Measurements from ENCODE around the gene FAHD2B.
"Not testable (repeated sequence)": the region's sequence is repeated elsewhere in the genome, so short reads cannot be mapped to it uniquely, and the experiment has no call there.

The FAHD2B gene

GRCh38 chr2:97094772-97095611 is at the start of gene FAHD2B:
Gene FAHD2B, minus strand, starts transcription at chr2:97094882. Its CDS starts 3,176 bp downstream, at chr2:97091706.
- DNase-seq (ENCODE audit: low read depth in 2 of 3, low spot score in 2 of 3), result peak; percentile 53 to 66 (median 57)

GRCh38 chr2:97144016-97144415 is 49.3 kb upstream of the FAHD2B start:
- DNase-seq (ENCODE audit: low read depth in 2 of 3, low spot score in 2 of 3), result not testable (repeated sequence)

DNA sequence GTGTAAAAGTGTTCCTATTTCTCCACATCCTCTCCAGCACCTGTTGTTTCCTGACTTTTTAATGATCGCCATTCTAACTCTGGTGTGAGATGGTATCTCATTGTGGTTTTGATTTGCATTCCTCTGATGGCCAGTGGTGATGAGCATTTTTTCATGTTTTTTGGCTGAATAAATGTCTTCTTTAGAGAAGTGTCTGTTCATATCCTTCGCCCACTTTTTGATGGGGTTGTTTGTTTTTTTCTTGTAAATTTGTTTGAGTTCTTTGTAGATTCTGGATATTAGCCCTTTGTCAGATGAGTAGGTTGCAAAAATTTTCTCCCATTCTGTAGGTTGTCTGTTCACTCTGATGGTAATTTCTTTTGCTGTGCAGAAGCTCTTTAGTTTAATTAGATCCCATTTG is 34.4 kb upstream of the FAHD2B start:
- DNase-seq (ENCODE audit: low read depth in 2 of 3, low spot score in 2 of 3), result not testable (repeated sequence)

GRCh38 chr2:97113882-97114255 is 19.2 kb upstream of the FAHD2B start:
- not testable (repeated sequence) for DNase-seq (ENCODE audit: low read depth in 2 of 3, low spot score in 2 of 3)

DNA sequence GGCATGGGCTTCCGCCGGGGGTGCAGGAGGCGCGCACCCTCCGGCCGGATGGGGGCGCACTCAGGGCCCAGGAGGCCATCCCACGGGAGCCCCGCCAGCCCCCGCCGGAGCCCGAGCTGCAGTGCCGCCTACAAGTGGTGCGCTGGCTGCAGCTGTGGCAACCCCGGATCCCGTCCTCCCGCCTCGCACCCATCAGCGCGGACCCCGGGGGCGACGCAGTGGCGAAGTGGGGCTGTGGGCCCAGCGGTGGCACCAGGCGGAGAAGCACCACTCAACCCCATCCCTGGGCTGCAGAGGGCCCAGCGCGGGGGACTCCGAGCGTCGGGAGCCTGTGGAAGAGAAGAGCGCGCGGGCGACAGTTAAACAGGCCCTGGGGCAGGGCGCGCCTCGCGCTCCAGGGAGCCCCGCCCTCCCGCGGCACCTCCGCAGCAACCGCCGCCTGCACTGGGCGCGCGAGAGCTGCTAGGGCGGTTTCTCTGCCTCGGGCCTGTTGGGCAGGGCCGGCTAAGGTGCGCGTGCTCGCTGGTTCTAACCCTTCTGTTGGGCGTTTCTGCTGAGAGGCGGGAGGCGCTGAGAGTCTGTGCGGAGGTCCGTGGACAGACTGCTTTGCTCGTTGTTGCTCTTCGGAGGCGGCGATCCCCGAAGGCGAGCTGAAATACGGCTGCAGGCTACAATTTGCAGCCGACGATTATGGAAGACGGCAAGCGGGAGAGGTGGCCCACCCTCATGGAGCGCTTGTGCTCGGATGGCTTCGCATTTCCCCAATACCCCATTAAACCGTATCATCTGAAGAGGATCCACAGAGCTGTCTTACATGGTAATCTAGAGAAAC is 18.6 kb upstream of the FAHD2B start, which contains the start of gene ANKRD36:
ANKRD36 (plus strand) TSS at position 104 of the 832 bp plus-strand sequence; CDS start at position 691, 587 bp downstream.
- DNase-seq (ENCODE audit: low read depth in 2 of 3, low spot score in 2 of 3), result peak; percentile 55 to 82 (median 79)

DNA sequence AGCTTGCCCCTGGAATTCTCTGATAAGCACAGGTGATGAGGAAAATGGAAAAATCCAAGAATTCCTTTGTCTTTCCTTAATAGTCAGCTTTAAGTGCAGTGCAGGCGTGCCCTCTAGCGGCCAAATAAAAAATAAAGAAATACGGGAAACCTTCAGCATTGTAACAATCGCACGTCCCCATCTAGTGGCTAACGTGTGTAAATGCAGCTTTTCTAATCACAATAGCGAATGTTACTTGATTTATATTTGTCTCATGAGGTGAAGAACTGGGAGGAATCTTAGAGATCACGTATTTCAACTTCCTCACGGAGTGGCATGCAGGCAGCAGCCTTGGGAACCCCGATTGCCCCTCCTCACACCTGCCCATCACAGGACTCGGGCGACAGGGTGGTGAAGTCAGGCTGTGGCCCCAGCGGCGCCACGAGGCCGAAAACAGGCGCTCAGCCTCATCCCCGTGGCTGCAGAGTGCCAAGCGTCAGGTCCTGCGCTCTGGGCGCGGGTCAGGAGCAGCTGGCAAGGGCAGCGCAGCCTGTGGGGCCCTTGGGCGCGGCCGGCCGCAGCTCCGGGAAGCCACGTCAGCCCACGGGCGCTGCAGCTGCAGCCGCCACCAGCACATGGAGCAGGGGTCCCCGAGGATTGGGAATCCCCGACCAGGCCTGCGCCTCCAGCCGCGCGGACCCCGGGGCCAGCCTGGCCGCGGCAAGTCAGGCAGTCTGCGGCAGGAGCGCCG is 17.8 kb upstream of the FAHD2B start:
- peak; percentile 27 to 40 (median 27) for DNase-seq (ENCODE audit: low read depth in 2 of 3, low spot score in 2 of 3)

GRCh38 chr2:97111246-97111645 is 16.6 kb upstream of the FAHD2B start:
- not testable (repeated sequence) for DNase-seq (ENCODE audit: low read depth in 2 of 3, low spot score in 2 of 3)

GRCh38 chr2:97106878-97107277 is 12.2 kb upstream of the FAHD2B start:
- DNase-seq (ENCODE audit: low read depth in 2 of 3, low spot score in 2 of 3), result not testable (repeated sequence)

DNA sequence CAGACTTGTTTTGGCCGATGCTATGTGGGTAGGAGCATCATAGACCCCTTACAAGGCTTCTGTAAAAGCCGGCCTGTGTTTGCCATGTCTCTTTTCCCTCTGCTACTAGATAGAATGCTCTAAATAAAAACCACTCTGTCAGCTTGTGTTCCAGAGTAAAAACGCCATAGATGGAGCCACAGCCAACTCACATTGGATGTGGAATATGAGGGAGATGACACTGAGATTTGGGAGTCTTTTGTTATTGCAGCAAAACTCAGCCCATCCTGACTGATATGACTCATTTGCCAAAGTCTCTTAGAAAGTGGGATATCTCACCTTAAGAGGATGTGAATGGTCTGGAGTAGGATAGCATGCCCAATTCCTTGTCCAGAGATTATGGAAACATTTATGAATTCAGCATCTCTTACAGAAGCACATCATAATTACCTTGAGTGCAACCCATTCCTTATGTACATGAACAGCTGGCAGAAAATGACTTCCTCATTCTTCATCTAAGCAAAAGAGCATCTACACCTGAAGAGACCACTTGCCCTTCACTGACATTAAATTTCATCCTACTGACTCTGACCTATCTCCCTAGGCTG is 4.2 kb upstream of the FAHD2B start:
- DNase-seq (ENCODE audit: low read depth in 2 of 3, low spot score in 2 of 3), result not testable (repeated sequence)

GRCh38 chr2:97095661-97096060 is 979 bp upstream of the FAHD2B start:
- DNase-seq (ENCODE audit: low read depth in 2 of 3, low spot score in 2 of 3), result no peak

GRCh38 chr2:97093983-97094771 is 505 bp downstream of the FAHD2B start:
- DNase-seq (ENCODE audit: low read depth in 2 of 3, low spot score in 2 of 3), result not testable (repeated sequence)

DNA sequence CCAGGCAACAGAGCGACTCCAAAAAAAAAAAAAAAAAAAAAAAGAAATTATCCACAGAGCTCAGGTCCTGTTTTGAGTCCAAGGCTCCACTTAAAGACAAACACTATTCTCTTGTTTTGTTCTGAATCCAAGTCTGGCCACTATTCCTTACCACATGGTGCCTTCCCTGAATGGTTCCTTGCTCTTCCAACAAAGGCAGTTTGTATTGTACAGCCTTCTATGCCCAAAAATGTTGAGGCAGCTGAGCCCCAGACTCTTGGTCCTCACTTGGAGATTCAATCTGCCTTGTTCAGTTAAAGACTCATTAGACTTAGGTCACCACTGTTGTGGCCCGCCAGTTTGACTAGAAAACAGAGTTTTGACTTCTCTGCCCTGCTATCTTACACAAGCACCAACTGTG is 1.7 kb downstream of the FAHD2B start:
- DNase-seq (ENCODE audit: low read depth in 2 of 3, low spot score in 2 of 3), result not testable (repeated sequence)

DNA sequence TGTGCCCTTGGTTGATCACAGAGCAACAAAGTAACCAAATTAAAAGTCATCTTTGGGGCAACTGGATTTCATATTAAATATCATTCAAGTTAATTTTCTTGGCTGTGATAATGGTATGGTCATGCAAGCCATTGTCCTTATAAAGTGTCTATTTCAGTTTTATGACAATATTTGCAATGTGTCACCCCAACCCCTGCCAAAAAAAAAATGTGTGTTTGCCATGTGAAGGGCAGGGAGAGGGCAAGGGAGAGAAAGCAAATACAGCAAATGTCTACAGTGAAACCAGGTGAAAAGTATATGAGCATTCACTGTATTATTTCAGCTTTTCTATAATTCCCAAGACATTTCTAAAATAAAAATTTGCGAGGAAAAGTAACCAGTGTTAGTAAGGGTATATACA is 6.0 kb downstream of the FAHD2B start:
- DNase-seq (ENCODE audit: low read depth in 2 of 3, low spot score in 2 of 3), result not testable (repeated sequence)

- not testable (repeated sequence) for DNase-seq (ENCODE audit: low read depth in 2 of 3, low spot score in 2 of 3)
Measured at GRCh38 chr2:97085093-97085492, 9.6 kb downstream of the FAHD2B start.

- not testable (repeated sequence) for DNase-seq (ENCODE audit: low read depth in 2 of 3, low spot score in 2 of 3)
Measured at GRCh38 chr2:97083516-97083915, 11.2 kb downstream of the FAHD2B start.

DNA sequence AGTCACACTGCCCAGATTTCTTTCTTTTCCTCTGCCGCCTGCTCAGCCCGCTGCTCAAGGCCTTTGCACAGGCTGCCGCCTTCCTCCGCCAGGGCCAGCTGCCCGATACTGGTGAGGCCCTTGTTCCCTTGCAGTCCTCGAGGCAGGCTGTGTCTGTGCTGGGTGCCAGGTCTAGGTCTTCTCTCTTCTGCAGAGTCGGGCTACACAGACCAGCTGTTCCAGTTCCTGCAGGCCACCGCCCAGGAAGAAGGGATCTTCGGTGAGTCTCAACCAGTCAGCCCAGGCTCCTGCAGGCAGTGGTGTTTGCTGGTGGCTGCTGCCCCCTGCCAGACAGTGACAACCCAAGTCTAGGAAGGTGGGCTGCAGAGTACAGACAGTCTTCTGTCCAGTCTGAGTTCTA is 12.5 kb downstream of the FAHD2B start:
- not testable (repeated sequence) for DNase-seq (ENCODE audit: low read depth in 2 of 3, low spot score in 2 of 3)

- not testable (repeated sequence) for DNase-seq (ENCODE audit: low read depth in 2 of 3, low spot score in 2 of 3)
Measured at GRCh38 chr2:97080855-97081254, 13.8 kb downstream of the FAHD2B start.

DNA sequence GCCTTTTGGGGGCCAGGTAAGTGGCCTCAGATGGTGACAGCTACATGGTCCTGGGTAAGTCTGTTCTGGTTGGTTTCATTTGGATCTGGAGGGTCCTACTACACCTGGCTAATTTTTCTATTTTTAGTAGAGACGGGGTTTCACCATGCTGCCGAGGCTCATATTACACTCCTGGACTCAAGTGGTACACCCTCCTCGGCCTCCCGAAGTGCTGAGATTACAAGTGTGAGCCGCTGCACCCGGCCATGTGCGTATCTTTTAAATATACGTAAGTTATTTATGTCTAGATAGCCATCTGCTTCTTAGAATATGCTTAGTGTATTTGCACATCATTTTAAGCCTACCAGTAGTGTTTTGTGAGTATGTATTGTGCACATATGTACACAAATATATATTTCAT is 17.5 kb downstream of the FAHD2B start:
- not testable (repeated sequence) for DNase-seq (ENCODE audit: low read depth in 2 of 3, low spot score in 2 of 3)

DNA sequence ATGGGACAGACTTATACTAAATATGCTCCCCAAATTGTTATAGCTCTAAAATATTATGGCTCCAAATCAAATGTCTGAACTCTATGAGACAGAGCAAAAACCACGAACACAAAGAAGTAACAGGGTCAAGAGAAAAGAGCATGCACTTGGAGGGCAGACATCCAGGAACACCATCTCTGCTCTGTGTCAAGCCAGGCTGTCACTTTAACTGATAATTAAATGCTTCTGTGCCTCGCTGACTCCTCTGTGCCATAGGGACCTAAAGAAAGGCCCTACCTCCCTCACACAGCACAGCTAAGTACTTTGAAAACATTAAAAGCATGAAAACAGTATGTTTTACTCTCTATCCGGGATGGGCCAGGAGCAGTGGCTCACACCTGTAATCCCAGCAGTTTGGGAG is 23.8 kb downstream of the FAHD2B start:
- DNase-seq (ENCODE audit: low read depth in 2 of 3, low spot score in 2 of 3), result not testable (repeated sequence)

DNA sequence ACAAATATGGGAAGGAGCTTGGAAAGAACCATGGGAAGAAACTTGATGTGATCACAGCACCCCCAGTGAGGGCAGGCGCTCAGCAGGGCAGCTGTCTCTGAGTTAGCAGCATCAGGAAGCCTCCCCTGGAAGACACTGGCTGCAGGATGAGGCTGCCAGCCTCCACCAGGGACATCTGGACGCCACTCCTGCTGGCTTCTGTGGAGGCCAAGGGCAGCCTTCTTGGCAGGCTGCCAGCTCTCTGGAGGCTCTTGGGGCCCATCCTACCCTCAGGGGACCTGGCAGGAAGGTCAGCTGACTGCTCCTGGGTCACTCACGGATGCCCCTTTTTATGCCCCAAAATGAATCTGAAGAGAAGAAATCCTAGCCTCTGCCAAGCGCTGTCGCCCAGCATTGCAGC is 26.0 kb downstream of the FAHD2B start:
- not testable (repeated sequence) for DNase-seq (ENCODE audit: low read depth in 2 of 3, low spot score in 2 of 3)

Measured in activated CD8-positive, alpha-beta memory T cell treated with anti-CD3 and anti-CD28 coated beads for 48 hours (primary cell).